Lower leg skin (tissue), 4 donors: ENCODE results near the gene STX8. TPM values are rescaled to one million over a fixed set of nuclear protein-coding genes. Genes with fewer than 3 reads are reported as not detected.

Source experiments
- DNase-seq, 2 donors: peaks; one replicate each; pipeline ENCODE4 v3.0.0-alpha.2; 2019; ENCODE audit warnings: low spot score in 2 of 2
- H3K4me3 ChIP-seq: fragments of 200-600 bp; sonication (generic); 2 replicates; pipeline ENCODE4 v1.5.1; 2017; ENCODE audit warnings: mild to moderate bottlenecking, low read depth; ENCODE audit not compliant: poor library complexity, severe bottlenecking
- POLR2A ChIP-seq, 2 donors: fragments of 450-650 bp; IDR thresholded peaks; one replicate each; pipeline ENCODE4 v1.6.1; 2016 to 2017; ENCODE audit warnings: antibody characterized with exemption in 2 of 2, mild to moderate bottlenecking in 1 of 2, moderate library complexity in 1 of 2
- WGBS, 2 donors: methylation state at CpG; one replicate each; pipeline ENCODE4 v1.1.5; 2018; 5-methylcytosine and 5-hydroxymethylcytosine counted together
- intact Hi-C: fragments of 100-400 bp; cut with DNase I; formaldehyde crosslinking; loops from one replicate; pipeline ENCODE4 v1.15.0; 2023; ENCODE audit warnings: low total_unique reads
- total RNA-seq, 4 donors: library from RNA; depleted of rRNA; stranded (reverse); fragments of >200 nt; gene quantifications; one replicate each; pipeline ENCODE4 v1.1.0, GENCODE V29; 2016
- TF ChIP-seq, protein P1 (sequence below), 3 donors: fragments of 450-650 bp; IDR thresholded peaks; one replicate each; pipeline ENCODE4 v1.5.1; 2016; ENCODE audit warnings: antibody characterized with exemption in 3 of 3, mild to moderate bottlenecking in 3 of 3, moderate library complexity in 2 of 3

Gene STX8
- total RNA-seq, 4 donors from 2014 or later = 32.1 to 56.4 (median 45.1) TPM

DNA sequence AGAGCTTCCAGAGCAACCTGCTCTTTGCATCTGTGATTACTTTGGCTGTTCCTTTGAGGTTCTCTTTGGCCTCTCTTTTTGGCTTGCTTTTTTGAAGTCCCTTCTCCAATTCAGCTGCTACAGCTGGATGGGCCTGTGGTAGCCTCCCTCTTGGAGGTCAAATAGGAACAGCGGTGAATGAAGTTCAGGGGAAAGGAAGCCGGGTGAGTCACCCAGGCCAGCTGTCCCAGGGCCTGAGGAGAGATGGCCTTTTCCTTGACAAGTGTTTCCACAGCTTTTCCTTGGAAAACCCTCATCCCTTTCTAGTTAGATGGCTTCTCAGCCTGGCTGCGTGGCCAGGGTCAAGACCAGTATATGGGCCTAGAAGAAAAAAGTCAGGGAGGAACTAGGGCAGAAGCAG is 103.1 kb downstream of the STX8 start:
- peak in 1 of 2 donors; percentile 28 for DNase-seq
- TF ChIP-seq, protein P1, sequence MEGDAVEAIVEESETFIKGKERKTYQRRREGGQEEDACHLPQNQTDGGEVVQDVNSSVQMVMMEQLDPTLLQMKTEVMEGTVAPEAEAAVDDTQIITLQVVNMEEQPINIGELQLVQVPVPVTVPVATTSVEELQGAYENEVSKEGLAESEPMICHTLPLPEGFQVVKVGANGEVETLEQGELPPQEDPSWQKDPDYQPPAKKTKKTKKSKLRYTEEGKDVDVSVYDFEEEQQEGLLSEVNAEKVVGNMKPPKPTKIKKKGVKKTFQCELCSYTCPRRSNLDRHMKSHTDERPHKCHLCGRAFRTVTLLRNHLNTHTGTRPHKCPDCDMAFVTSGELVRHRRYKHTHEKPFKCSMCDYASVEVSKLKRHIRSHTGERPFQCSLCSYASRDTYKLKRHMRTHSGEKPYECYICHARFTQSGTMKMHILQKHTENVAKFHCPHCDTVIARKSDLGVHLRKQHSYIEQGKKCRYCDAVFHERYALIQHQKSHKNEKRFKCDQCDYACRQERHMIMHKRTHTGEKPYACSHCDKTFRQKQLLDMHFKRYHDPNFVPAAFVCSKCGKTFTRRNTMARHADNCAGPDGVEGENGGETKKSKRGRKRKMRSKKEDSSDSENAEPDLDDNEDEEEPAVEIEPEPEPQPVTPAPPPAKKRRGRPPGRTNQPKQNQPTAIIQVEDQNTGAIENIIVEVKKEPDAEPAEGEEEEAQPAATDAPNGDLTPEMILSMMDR (IDR thresholded peaks at IDR 0.05) = no peak
- no peak for TF ChIP-seq POLR2A (IDR thresholded peaks at IDR 0.05)
- WGBS, 2 donors = 70 to 79% methylated on average over 3 of the region's 3 CpGs
- H3K4me3 ChIP-seq = no peak overlapping the region
- intact Hi-C loops = no loop called here

DNA sequence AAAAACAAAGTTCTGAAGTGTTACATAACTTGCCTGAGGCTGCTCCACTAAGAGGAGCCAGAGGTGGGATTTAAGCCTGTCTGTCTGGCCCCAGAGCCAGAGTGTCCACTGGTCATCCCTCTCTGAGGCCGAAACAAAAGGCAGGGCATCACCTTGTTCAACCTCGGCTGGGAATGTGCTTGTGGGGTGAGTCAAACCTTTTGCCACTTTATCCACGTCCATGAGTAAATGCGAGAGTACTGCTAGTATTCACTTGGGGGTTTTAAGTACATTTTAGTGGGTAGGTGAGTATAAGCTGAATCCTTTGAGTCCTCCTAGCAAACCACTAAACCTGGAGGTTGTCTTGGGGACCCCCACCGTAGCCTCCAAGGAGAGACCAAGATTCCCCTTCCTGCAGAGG is 103.5 kb downstream of the STX8 start:
- intact Hi-C loops = no loop called here
- H3K4me3 ChIP-seq = no peak overlapping the region
- DNase-seq = peak in 1 of 2 donors; percentile 60
- TF ChIP-seq POLR2A (IDR thresholded peaks at IDR 0.05) = no peak
- TF ChIP-seq, protein P1 (IDR thresholded peaks at IDR 0.05) = no peak
- WGBS, 2 donors = 91 to 96% methylated on average over 5 of the region's 5 CpGs

DNA sequence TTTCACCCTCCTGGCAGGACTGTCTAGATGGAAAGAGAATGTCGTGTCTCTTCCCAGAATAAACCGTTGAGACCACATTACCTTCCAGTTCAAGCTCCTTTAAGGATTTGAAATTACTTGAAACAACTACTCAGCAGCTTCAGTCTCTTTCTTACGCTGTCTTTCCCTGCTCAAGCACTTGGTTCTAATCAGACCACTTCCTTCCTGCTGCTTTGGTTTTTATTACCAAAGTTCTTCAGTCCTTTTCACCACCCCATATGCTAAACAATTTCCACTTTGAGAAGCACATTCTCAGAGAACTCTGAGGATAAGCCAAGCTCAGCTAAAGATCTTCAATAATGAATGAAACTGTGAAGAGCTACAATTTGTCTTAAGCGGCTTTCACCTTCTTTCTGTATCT is 105.4 kb downstream of the STX8 start:
- intact Hi-C loops = no loop called here
- no peak overlapping the region for H3K4me3 ChIP-seq
- TF ChIP-seq, protein P1 (IDR thresholded peaks at IDR 0.05) = no peak
- TF ChIP-seq POLR2A (IDR thresholded peaks at IDR 0.05) = no peak
- WGBS, 2 donors = 56 to 65% methylated on average over 4 of the region's 4 CpGs
- no peak for DNase-seq

DNA sequence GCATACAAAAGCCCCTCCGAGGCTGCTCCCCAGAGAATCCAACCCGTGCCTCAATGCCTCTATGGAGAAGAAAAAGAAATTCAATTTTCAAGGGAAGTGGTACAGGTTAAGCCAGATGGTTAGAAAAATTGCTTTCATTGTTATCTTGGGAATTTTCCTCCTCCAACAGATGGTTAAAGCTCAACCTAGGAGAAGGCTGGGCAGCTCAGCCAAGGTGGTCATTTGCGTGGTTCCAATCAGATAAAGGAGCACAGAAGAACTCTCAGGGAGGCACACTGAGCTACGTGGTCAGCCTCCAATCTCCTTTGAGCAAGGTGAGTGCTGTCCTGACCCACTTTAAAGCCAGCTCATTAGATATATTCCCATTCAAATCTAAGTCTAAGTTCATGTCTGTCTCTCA is 106.7 kb downstream of the STX8 start:
- 95 to 97% methylated on average over 4 of the region's 4 CpGs for WGBS, 2 donors
- H3K4me3 ChIP-seq = no peak overlapping the region
- TF ChIP-seq, protein P1 (IDR thresholded peaks at IDR 0.05) = no peak
- no peak for TF ChIP-seq POLR2A (IDR thresholded peaks at IDR 0.05)
- DNase-seq = no peak
- intact Hi-C loops = no loop called here

DNA sequence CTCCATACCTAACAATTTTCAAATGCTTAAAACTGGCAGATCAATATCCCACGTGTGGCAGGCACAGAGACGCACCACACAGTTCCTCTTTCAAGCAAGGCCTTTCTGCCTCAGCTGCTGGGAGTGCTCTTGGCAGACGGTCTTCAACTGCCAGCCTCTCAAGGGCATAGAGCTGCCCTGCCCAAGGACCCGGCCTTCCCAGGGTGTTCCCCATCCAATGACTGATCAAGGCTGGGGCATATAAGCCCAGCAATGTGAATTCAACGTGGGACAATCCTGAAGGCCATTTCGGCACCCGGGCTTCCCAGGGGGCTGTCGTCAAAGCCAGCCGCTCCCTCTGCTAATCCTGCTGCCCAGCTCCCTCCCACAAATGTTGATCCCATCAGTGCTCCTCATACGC is 107.1 kb downstream of the STX8 start:
- WGBS, 2 donors = 86 to 97% methylated on average over 10 of the region's 10 CpGs
- TF ChIP-seq, protein P1 (IDR thresholded peaks at IDR 0.05) = no peak
- TF ChIP-seq POLR2A (IDR thresholded peaks at IDR 0.05) = no peak
- DNase-seq = peak in 1 of 2 donors; percentile 77
- no peak overlapping the region for H3K4me3 ChIP-seq
- intact Hi-C loops = no loop called here

DNA sequence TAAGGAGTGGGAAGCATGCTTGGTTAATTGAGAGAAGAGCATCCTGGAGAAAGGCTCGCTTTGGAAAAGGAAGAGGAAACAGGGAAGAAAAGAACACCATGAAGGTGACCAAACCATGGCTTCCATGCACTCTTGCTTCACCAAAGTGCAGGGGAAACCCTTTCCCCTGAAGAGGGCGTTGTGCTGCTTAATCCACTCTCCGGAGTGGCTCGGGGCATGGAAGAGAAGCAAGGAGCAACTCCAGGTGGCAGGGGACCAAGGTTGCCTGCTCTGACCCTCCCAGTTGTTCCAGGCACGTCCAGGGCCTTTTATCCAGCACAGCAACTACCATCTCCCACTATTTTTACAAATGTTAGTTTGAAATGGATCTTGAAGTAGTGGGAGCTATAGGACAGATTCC is 108.1 kb downstream of the STX8 start:
- DNase-seq = peak in 1 of 2 donors; percentile 8
- WGBS, 2 donors = 60 to 63% methylated on average over 5 of the region's 5 CpGs
- no peak overlapping the region for H3K4me3 ChIP-seq
- intact Hi-C loops = no loop called here
- TF ChIP-seq POLR2A (IDR thresholded peaks at IDR 0.05) = no peak
- TF ChIP-seq, protein P1 (IDR thresholded peaks at IDR 0.05) = no peak
